ENCODE data around the gene PIGU.
"Not testable (repeated sequence)": the region's sequence is repeated elsewhere in the genome, so short reads cannot be mapped to it uniquely, and the experiment has no call there.

The PIGU gene

DNA sequence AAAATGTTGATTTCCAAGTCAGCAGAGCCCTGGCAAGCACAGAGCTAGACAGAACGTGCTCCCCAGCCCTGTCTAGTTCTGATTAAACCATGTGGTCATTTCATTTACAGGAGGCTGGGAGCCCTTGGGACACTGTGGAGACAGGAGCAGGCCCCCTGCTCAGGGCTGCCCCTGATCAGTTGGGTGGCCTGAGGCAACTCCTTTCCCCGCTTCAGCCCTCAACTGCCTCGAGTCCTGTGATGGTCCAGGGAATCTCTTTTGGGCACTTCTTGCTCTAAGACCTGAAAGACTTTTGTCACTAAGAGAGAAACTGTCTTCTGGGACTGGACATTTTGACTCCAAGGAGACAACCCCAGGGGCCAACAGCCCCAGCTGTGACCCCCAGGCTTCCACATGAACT, 147.2 kb downstream of the PIGU start:
- no peak for DNase-seq

- no peak for DNase-seq
Observed at GRCh38 chr20:34528921-34529297, 148.0 kb downstream of the PIGU start.

DNA sequence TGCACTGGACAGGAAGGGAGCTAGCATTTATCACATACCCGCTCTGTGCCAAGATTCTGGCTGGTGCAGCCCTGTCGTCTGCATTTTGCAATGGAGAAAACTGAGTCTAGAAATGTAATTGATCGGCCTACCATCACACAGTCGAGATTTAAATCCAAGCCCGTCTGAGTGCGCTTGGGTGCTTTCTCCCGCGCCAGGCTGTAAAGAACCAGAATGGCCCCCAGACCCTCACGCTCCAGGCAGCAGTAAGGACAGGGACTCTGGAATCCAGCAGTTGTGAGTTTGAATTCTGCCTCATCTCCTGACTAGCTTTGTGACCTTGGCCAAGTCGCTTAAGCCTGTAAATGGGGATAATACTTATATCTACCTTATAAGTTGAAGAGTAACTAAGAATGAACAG, 149.9 kb downstream of the PIGU start:
- no peak for DNase-seq

DNA sequence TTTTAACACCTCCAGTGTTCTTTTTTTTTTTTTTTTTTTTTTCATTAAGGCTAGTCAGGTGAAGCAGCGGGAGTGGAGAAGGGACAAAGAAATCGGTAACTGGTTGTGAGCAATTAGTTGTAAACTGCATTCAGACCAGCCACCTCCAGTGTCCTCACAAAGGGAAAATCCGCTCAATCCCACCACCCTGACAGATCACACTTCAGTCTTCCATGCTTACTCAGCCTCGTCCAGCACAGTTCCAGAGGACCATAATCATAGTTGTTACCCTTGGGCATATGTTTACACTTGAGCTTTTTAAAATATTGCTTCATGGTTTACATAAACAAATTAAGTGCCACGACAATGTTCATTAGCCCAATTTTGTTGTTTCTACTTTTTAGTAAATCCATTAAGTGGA, 150.4 kb downstream of the PIGU start:
- no peak for DNase-seq

GRCh38 chr20:34525709-34526416, 151.0 kb downstream of the PIGU start:
- peak in 2 of 3 experiments; percentile 11 to 48 for DNase-seq

GRCh38 chr20:34525342-34525708, 151.6 kb downstream of the PIGU start:
- no peak for DNase-seq

DNA sequence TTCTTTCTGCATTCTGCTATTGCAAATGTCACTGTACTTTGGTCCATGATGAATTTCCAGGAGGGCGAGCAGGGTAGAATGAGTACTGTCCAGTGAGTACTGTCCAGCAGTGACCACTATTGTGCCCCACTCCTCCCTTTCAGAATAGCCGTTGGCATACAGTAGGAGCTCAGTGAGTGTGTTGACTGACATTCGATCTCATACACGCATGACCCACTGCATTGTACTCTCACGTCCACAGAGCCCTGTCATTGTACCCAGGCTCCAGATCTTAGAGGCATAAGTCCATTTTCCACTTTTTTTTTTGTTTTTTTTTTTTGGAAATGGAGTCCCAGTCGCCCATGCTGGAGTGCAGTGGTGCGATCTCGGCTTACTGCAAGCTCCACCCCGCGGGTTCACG, 152.5 kb downstream of the PIGU start:
- DNase-seq: no peak

DNA sequence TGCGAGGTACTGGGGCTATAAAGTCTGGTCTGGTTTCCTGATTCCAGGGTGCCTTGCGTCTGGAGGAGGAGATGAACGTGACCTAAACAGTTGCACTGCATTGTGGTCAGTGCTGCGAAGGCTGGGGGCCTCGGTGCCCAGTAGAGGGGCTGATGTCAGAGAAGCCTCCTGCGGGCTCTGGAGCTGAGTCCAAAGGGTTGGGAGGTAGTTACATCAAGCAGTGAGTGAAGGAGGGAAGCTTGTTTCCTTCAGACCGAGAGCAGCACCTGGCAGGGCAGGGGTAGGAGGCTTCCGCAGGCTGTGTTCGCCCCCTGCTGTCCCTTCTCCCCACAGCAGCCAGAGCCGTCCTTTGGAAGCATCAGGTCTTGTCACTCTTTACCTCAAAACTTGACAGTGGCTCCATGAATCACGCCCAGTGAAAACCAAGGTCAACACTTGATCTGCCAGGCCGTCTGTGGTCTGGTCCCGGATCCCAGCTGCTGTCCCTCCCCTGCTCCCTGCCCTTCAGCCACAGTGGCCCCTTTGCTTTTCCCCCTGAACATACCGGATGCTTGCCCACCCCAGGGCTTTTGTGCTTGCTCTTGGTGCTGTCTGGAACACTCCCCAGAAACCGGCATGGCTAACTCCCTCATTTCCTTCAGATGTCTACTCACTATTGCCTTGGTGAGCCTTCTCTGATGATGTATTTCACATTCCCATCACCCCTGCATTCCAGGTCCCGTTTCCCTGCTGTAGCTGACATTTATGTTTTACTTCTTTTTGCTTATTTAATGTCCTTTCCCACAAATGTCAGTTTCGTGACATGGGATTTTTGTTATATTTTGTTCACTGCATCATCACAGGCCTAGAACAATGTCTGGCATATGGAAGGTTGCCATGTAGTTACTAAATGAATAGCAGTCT, 153.7 kb downstream of the PIGU start:
- peak in 1 of 3 experiments; percentile 40 for DNase-seq

- not testable (repeated sequence) for DNase-seq
Observed at GRCh38 chr20:34519841-34520240, 157.1 kb downstream of the PIGU start.

DNA sequence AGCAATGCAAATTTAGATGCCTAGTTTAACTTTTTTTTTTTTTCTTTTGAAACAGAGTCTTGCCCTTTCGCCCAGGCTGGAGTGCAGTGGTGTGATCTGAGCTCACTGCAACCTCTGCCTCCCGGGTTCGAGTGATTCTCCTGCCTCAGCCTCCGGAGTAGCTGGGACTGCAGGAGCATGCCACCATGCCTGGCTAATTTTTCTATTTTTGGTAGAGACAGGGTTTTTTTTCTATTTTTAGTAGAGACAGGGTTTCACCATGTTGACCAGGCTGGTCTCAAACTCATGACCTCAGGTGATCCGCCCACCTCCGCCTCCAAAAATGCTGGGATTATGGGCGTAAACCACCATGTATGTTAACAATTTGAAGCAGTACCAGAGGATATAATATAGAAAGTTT, 158.0 kb downstream of the PIGU start:
- not testable (repeated sequence) for DNase-seq

DNA sequence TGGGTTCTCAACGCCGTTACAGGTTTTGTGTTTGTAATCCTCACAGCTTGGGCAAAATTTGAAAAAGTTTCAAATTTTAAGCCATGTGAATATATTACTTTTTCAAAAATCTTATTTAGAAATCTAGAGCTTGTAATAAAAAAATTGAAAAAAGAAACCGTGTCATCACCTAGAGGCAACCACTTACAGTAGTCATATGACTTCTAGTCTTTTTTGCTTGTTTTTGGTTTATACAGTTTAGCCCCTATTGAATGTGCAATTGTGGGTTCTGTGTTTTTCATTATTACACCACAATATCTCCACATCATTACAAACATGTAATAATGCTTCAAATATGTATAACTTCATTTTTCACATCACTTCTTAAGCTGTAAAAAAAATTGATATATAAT, 159.8 kb downstream of the PIGU start:
- DNase-seq: no peak

DNA sequence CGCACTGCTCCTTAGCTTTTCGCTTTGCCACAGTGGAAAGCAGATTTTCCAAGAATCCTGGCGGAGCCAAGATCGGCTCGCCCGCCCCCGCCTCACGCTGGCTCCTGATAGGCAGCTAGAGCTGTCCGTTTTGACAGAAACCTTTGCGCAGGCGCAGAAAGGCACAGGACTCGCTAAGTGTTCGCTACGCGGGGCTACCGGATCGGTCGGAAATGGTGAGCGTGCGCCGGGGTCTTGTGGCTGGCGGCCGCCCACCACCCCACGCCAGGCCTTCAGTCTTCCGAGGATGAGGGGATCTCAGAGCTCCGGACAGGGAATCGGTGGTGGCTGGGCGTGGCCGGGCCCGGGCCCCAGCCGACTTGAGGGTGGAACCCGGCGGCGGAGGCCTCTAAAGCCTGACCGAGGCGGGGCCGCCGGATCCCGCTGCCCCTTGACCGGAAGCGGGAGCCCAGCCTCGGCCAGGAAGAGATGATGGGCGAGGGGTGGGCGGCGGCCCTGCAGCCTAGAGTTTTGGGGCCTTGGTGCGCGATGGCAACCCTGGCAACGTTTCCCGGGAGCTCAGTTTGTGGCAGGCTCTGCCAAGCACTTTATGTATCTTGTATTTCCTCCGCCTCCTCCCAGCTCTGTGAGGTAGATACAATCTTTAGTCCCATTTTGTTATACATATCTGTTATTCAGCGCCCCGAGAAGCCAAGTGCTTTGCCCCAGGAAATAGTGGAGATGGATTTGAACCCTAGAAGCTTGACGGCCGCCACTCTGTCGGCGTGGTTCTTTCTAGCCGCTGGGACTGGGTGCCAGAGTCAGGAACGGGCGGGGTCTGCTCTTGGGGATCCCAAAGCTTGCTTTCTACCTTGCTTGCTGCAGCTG, 160.4 kb downstream of the PIGU start, which contains the start of gene DYNLRB1:
DYNLRB1 (plus strand) TSS at position 176 of the 867 bp plus-strand sequence; CDS start at position 213, 37 bp downstream.
- DNase-seq: peak; percentile 98 to 99 (median 99)

DNA sequence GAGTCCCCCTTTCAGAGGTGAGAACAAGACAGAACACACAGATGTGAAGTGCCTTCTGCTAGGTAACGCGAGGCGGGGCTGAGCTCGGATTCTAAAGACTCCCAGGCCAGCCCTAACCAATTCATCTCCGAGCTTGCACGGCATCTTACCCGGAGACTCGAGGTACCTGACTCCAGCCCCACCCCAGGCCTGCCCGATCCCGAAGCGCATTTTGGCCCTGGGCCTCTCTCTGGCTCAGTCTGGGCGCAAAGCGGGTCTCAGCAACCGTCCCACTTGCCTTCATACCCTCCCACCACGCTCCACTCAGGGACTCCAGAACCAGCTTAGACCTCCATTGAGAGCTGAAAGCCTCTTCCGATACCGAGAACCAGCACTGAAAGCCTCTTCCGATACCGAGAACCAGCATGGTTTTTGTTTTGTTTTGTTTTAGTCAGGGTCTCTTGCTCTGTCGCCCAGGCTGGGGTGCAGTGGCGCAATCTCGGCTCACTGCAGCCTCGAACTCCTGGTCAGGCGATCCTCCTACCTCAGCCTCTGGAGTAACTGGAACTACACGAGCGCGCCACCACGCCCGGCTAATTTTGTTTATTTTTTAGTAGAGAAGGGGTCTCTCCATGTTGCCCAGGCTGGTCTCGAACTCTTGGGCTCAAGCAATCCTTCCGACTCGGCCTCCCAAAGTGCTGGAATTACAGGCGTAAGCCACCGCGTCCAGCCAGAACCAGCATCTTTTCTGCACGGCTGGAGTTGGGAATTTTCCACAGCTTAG, 161.2 kb downstream of the PIGU start:
- DNase-seq: peak; percentile 76 to 87 (median 87)

DNA sequence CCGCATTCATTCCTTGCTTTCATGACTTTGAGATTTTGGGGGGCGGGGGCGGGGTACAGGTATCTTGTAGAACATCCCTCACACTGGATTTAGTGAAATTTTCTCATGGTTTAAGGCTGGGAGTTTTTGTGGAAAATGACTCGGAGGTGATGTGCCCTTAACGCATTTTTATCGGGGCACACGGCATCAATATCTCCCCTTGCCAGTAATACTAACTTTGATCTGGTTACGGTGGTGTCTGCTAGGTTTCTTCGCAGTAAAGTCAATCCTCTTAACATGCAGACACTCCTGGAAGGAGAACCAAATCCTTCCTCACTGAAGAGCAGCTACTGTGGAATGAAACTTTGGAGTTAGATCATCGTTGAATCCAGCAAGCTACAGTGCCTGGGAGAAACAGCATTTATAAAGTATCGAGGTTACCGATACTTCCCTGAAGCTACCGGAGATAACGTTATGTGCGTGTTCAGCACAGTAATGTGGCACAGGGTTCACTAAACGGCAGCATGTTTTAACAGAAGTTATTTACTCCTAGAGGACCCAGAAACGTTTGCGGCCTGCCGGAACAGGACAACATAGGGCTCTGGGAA, 161.9 kb downstream of the PIGU start:
- DNase-seq: no peak

DNA sequence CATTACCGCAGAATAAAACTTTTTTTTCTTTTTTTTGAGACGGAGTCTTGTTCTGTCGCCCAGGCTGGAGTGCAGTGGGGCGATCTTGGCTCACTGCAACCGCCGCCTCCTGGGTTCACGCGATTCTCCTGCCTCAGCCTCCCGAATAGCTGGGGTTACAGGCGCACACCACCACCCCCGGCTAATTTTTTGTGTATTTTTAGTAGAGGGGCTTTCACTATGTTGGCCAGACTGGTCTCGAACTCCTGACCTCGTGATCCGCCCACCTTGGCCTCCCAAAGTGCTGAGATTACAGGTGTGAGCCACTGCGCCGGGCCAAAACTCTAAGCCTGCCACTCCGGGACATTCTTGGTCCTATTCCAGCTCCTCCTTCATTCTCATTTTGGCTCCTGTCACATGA, 162.9 kb downstream of the PIGU start:
- DNase-seq: not testable (repeated sequence)

- no peak for DNase-seq
Observed at GRCh38 chr20:34512955-34513419, 163.9 kb downstream of the PIGU start.

DNA sequence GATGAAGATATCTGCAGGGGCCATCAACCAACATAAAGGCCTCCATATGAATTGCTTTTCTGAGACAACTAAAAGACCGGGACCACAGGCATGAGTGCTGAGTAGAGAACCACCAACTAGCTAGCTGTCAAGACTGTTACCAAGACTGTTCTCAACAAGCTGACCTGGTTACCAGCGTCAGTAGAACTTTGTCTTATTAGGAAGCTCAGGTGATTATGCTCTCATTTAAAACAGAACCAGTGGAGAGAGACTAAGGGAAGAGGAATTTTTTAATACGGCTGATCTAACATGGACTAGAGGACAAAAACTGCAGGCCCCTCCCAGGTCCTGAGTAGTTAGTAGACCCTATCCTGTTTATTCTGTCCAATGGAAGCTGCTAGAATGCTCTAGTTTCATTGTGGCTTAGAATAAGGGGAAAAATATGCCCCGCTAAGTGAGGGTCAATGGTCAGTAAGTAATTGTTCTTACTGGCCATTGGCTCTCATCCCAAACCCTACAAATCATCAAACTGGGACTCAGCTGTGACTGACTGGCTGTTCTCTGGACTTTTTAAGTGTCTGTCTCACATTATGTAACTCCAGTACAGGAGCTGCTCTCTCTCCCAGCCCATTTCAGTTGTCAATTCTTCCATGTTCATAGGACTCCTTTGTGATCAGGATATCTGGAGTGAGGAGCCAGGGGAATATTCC, 164.5 kb downstream of the PIGU start:
- no peak for DNase-seq

DNA sequence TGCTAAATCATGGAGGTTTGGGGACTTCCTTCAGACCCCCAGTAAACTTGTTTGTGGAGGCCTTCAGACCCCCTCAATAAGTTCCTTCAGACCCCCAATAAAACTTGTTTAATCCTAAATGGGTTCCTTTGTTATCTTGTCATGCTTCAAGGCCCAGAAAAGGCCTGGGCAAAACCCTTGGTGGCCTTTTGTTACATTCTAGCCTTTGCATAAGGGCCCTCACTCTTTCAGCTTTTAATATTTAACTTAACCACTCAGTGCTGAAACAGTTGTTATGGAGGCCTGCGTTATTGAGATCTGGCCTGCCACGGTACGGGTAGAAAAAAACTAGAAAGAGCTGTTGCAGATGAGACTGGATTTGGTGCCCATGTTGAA, 165.0 kb downstream of the PIGU start:
- DNase-seq: no peak

GRCh38 chr20:34510575-34510974, 166.3 kb downstream of the PIGU start:
- no peak for DNase-seq

Data from NCI-H1417 (cell line).